ENCODE results near the gene NME9.
"Not testable (repeated sequence)": the region's sequence is repeated elsewhere in the genome, so short reads cannot be mapped to it uniquely, and the experiment has no call there.

The NME9 gene

GRCh38 chr3:138329127-138329983 is at the start of gene NME9:
TSS of gene NME9 (minus strand) at chr3:138329851. CDS start at chr3:138329335, 516 bp downstream.
- peak; percentile 40 for DNase-seq (ENCODE audit: low read depth)

GRCh38 chr3:138378990-138379389 is 49.3 kb upstream of the NME9 start:
- no peak for DNase-seq (ENCODE audit: low read depth)

- no peak for DNase-seq (ENCODE audit: low read depth)
These were observed 48.7 kb upstream of the NME9 start for GRCh38 chr3:138378331-138378730.

- DNase-seq (ENCODE audit: low read depth) = no peak
These were observed 48.2 kb upstream of the NME9 start for GRCh38 chr3:138377804-138378203.

- DNase-seq (ENCODE audit: low read depth) = not testable (repeated sequence)
These were observed 47.6 kb upstream of the NME9 start for GRCh38 chr3:138377212-138377611.

GRCh38 chr3:138376663-138377062 is 47.0 kb upstream of the NME9 start:
- no peak for DNase-seq (ENCODE audit: low read depth)

GRCh38 chr3:138375447-138375846 is 45.8 kb upstream of the NME9 start:
- no peak for DNase-seq (ENCODE audit: low read depth)

- no peak for DNase-seq (ENCODE audit: low read depth)
These were observed 45.0 kb upstream of the NME9 start for GRCh38 chr3:138374573-138375134.

- DNase-seq (ENCODE audit: low read depth) = no peak
These were observed 44.1 kb upstream of the NME9 start for GRCh38 chr3:138373736-138374094.

GRCh38 chr3:138373087-138373735 is 43.6 kb upstream of the NME9 start:
- DNase-seq (ENCODE audit: low read depth) = no peak

- DNase-seq (ENCODE audit: low read depth) = no peak
These were observed 41.7 kb upstream of the NME9 start for GRCh38 chr3:138371070-138371965.

GRCh38 chr3:138370321-138370720 is 40.7 kb upstream of the NME9 start:
- no peak for DNase-seq (ENCODE audit: low read depth)

- DNase-seq (ENCODE audit: low read depth) = no peak
These were observed 39.7 kb upstream of the NME9 start for GRCh38 chr3:138369151-138369900.

GRCh38 chr3:138367911-138368310 is 38.3 kb upstream of the NME9 start:
- no peak for DNase-seq (ENCODE audit: low read depth)

GRCh38 chr3:138367326-138367850 is 37.7 kb upstream of the NME9 start:
- no peak for DNase-seq (ENCODE audit: low read depth)

- no peak for DNase-seq (ENCODE audit: low read depth)
These were observed 36.5 kb upstream of the NME9 start for GRCh38 chr3:138366006-138366759.

GRCh38 chr3:138365253-138365555 is 35.6 kb upstream of the NME9 start:
- DNase-seq (ENCODE audit: low read depth) = no peak

GRCh38 chr3:138364356-138365252 is 35.0 kb upstream of the NME9 start:
- DNase-seq (ENCODE audit: low read depth) = no peak

GRCh38 chr3:138363322-138363721 is 33.7 kb upstream of the NME9 start:
- DNase-seq (ENCODE audit: low read depth) = no peak

- no peak for DNase-seq (ENCODE audit: low read depth)
These were observed 32.9 kb upstream of the NME9 start for GRCh38 chr3:138362538-138362937.
